HT1080 (cell line): ENCODE results near the gene LDLRAP1. TPM values are rescaled to one million over a fixed set of nuclear protein-coding genes. Genes with fewer than 3 reads are reported as not detected.
A peak's percentile ranks its signal among the peaks of the same experiment; 100 is the strongest.

Source experiments
- DNase-seq: peaks from one replicate; pipeline ENCODE4 v3.0.0-alpha.2; 2015; ENCODE audit warnings: low read depth
- total RNA-seq: library from RNA; depleted of rRNA; stranded (reverse); fragments of >200 nt; shearing (Covaris generic); gene quantifications from 2 replicates; pipeline ENCODE4 v1.2.3, GENCODE V29; 2014

The LDLRAP1 gene
- total RNA-seq, 1 experiment from 2014 or later = 13.8 TPM

DNA sequence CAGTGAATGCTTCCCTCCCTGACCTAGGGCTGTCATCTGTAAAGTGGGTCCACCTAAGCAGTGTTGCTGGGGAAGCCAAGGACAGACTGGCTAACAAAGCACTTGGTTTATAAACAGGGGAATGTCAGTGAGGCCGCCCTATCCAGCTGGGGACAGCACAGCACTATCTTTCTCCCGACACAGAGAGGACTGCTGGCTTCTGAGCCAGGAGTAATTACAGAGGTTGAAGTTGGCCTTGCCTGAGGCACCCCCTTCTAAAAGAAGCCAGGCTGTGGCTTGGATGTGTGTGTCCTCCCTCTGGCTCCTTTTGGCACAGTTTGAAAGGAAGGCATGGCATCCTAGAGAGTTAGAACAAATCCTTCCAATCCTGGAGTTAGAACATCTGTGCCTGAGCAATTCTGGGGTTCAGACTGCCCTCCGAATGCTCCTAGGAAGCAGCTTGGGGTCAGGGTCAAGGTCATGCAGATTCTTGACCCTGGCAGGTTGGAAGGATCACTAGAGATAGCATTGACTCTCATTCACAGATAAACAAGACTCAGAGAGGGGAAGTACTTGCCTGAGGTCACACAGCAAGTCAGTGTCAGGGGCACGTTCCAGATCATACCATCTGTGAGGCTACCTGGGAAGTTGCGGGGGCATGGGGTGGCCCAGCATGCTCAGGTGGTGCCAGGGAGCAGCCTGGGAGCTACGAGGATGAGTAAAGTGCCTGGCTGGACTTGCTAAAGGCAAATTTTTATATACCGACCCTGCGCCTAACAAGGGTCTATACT lies 1.3 kb upstream of the LDLRAP1 start:
- no peak for DNase-seq

DNA sequence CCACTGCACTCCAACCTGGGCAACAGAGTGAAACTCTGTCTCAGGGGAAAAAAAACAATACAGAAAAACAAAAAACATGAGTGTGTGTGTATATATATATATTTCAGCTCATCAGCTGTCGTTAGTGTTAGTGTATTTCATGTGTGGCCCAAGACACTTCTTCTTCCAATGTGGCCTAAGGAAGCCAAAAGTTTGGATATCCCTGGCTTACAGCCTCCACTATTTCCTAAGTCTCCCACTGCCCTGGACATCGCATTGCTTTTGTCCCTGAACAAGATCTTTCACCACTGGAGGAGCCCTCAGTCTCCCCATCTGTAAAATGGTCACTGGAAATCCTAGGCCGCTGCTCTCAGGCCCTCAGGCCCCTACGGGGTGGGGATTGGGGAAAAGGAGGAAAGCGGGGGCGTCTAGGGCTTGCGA lies 391 bp upstream of the LDLRAP1 start:
- DNase-seq = no peak

DNA sequence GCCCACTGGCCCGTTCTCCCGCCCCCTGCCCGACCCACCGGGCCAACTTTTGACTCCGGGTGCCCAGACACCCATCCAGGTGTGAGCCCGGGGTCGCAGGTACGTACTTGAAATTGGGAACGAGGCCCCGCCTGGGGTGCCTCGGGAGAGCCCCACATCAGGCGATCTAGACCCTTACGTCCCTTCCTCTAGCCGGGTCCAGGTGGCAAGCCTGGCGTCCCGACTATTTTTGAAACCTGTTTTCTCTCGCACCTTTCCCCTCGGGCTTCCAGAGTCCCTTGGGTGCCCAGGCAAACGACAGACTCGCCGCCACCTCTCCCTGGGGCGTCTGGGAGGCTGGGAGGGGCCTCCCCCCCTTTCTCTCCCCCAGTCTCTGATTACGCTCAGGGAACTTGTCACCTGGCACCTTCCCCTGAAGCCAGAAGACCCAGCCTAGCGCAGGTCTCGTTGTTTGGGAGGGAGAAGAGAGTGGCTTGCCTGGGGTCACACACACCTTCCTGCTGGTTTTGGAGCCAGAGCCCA lies 898 bp downstream of the LDLRAP1 start:
- no peak for DNase-seq

DNA sequence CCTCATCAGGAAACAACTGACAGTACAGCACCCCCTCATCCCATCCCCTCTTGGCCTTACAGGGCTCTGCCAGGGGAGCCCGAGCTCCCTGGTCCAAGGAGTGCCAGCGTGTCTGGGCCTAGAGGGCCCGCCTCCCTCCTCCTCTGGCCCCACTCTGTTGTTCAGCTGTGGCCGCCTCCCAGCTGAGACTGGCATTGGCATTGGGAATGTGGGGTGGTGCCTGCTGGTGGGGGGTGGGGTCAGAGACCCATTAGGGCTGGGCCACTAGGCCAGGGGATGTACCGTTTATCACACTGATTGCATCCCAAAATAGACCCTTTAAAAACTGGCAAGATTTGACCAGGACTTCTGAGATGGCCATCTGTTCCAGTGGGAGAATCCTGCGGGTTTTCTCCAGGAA lies 1.4 kb downstream of the LDLRAP1 start:
- DNase-seq = no peak

DNA sequence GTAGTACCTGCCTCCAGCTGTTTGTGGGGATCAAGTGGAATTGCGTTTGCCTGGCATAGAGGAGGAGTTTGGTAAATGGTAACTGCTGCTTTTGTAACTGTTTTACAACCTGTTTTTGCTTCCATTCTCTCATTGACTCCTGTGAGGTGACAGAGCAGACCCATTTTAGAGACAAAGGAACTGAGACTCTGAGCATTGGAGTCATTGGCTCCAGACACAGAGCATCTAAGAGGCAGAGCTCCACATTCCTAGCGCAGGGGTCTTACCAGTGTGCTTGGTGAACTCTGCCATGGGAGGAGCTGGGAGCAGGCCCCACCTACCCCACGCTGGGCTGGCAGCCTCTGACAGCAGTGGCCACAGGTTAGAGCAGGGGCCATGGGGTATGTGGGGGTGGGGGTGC lies 2.4 kb downstream of the LDLRAP1 start:
- DNase-seq = no peak

DNA sequence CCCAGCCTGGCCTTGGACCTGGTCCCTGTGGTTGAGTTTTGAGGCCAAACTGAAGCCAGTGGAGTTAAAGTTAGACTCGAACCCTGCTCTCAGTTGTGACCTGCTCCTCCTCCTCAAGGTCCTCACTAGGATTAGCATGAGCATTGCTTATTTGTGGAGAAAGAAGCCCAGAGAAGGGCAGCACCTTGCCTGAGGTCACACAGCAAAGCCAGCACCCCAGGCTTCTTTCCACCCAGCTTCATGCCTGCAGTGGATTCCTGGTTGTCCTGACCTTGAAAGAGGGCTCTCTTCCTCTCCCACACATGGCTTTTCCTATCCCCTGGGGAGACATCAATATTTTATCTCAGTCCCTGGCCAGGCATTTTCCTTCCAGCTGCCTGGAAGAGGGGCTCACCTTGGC lies 2.8 kb downstream of the LDLRAP1 start:
- no peak for DNase-seq

DNA sequence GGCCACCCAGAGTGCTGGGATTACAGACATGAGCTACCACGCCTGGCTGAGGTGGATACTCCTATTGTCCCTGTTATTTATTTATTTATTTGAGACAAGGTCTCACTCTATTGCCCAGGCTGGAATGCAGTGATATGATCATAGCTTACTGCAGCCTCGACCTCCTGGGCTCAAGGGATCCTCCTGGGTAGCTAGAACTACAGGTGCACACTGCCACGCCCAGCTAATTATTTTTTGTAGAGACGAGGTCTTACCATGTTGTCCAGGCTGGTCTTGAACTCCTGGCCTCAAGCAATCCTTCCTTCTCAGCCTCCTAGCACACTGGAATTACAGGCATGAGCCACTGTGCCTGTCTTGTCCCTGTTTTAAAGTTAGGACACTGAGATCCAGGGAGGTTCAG lies 5.2 kb downstream of the LDLRAP1 start:
- no peak for DNase-seq

DNA sequence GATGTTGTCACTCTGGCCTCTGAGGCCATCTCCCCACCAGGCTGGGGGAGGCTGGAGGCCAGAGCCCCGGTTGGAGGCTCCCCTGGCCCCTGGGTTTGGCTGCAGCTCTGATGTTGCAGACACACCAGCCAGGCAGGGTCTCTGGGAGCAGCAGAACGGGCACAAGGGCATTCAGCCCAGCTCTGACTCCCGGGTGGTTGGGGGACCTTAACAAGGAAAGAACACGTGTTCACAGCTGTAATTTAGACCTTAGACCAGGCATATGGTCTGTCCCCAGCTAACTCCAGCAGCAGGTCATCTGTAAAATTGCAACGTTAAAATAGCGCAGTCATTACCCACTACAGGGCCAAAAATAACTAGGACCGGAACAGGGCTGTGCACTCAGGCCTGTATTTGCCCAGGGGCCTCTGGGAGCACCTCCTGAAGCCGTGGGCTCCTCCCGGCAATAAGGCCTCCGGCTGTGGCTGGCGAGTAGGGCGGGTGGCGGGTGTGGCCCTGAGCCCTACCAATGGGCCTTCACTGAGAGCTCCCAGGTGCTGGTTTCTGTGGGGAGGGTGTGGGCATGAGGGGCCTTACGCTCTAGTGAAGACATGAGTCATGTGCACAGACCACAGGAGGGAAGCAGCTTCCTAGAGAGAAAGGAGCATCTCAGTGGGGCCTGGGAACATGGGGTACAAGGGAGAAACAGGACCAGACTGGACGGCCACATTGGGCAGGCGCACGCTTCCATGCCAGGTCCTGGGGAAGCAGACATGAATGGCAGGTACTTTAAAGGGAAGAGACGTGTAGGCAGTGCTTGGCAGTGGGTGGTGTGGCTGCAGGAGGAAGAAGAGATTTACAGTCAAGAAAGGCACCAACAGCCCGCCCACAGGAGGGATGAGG lies 6.1 kb downstream of the LDLRAP1 start:
- DNase-seq = peak; percentile 95

DNA sequence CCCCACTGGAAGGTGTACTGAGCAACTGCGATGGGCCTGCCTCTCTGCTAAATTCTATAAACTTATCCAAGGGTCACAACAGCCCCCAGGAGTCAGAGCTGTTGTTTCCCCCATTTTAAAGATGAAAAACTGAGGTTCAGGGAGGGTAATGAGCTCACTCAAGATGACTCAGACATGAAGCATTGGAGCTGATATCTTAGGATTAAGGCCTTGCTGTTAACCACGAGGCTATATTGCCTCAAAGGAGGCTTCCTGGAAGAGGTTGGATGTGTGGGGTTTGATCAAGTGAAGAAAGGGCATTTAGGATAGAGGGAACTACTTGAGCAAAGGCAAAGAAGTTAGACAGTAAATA lies 6.7 kb downstream of the LDLRAP1 start:
- DNase-seq = peak; percentile 76

DNA sequence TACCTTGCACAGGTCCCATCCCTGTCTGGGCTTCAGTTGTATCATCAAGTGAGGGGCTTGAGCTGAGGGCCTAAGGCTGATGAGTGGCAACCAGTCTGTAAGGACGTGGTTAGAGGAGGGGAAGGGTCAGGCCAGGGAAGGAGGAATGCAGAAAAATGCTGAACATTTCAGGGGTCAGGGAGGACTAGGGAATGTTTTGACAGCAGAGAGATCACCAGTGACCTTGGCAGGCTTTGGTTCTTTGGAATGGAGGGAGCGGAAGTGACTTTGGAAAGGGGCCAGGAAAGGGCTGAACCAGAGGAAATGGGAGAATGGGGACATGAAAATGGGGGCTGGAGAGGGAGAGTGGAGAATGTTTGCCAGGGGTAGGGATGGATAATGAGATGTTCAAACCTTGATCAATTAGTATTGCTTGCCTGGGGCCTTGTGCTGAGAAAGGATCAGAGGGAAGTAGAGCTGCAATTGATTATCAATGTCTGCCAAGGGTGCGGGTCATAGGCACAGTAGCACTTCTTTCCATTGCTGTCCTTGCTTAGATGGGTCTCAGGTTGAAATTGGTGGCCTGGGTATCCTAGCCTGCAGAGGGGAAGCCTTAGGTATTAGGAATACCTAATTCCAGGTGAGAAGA lies 7.4 kb downstream of the LDLRAP1 start:
- peak; percentile 31 for DNase-seq

DNA sequence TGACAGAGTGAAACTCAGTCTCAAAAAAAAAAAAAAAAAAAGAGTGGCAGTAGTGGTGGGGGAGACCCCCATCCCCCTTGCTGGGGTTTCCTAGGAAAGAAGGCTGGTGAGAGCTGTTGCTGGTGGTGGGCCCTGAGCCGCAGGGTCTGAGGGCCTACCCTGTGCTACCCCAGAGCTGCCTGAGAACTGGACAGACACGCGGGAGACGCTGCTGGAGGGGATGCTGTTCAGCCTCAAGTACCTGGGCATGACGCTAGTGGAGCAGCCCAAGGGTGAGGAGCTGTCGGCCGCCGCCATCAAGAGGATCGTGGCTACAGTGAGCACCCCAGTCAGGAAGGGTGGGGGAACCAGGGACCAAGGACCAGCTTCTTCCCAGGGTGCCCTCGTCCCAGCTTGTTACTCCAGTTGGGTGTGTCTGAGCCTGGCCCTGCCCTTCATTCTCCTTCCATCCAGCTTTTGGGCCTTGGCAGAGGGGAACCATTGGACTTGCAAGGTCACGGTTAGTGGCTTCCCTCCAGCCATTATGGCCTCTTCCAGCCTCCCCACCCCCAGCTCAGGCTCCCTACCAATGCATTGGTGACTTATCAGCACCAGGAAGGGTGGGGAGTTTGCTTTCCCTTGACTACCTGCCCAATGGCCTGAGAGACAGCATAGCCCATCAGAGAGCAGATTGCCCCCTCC lies 10.5 kb downstream of the LDLRAP1 start:
- DNase-seq = no peak

DNA sequence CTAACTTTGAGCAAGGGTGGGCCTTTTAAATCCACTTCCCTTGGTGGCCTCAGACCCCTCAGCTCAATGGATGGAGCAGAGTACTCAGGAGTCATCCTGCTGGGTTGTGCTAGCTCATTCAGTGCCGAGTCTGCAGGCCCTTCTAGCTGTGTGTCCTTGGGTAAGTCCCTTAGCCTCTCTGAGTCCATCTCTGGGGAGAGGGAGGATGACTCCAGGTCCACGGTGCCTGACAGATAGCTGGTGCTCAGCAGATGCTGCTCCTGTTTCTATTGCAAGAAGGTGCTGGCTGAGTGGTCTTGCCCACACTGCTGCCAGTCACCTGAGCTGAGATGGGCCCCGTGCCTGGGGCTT lies 11.0 kb downstream of the LDLRAP1 start:
- DNase-seq = no peak

DNA sequence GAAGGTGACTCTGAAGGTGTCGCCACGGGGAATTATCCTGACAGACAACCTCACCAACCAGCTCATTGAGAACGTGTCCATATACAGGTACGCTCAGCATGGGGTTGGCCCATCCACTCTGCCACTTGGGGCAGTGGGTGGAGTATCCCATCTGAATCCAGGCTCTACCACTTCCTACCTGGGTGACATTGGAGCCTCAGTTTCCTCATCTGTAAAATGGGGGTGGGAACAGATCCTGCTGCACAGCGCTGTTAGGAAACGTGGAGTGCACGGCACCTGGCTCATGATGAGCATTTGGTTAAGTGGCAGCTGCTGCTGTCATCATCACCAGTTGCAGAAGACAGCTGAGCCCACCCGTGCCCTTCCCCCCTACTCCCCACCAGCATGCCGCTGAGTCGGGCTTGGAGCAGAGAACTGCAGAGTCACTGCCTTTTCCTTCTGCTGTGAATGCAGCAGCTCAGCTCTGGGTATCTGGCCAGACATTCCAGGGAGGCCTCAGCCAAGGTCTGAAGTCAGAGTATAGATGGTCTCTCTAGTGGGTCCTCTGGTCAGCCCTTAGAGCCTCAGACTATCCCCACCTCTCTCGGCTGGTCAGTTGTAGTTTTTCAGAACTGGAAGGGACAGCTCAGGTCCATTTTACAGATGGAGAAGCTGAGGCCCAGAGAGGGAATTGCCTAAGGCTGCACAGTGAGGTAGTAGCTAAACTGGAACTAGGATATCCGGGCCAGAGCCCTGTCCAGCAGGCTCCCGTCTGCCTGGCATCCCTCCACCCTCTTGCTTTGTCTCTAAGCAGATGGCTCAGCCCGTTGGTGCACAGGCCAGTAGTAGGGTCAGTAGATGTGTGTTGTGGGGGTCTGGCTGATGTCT lies 11.7 kb downstream of the LDLRAP1 start:
- DNase-seq = no peak

DNA sequence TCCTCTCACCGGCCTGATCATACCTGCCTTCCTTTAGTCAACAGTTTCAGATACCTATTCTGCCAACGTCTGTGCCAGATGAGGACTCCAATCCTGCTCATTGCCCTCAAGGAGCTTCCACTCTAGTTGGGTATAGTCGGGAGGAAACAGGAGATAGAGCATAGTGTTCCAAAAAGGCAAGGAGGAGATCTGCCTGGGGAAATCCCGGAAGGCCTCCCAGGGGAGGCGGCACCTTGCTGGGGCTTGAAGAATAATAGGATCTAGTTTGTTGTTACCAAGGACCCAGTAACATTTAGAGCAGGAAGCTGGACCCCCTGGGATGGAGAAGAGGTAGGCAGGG lies 12.3 kb downstream of the LDLRAP1 start:
- no peak for DNase-seq

DNA sequence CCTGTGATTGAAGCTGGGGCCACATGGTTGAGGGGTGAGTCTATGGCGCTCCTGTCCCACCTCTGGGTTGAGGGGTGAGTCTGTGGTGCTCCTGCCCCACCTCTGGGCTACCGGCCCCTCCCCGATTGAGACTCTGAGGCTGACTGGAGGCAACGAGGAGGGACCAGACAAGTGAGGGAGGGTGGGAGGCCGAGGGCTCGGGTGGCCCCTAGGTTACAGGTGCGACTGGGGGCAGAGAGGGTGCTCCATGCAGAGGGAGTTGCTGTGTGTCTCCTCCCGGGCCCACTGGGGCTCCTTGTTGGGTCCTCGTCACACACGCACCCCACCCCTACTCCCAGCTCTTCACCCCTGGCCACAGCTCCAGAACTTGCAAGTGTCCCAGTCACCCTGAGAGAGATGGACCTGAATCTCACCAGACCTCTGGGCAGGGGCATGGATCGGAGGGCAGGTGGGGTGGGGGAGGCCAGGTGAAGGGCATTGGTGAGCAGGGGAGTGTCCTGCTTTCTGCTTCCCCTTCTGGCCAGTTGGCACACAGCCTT lies 12.8 kb downstream of the LDLRAP1 start:
- no peak for DNase-seq

DNA sequence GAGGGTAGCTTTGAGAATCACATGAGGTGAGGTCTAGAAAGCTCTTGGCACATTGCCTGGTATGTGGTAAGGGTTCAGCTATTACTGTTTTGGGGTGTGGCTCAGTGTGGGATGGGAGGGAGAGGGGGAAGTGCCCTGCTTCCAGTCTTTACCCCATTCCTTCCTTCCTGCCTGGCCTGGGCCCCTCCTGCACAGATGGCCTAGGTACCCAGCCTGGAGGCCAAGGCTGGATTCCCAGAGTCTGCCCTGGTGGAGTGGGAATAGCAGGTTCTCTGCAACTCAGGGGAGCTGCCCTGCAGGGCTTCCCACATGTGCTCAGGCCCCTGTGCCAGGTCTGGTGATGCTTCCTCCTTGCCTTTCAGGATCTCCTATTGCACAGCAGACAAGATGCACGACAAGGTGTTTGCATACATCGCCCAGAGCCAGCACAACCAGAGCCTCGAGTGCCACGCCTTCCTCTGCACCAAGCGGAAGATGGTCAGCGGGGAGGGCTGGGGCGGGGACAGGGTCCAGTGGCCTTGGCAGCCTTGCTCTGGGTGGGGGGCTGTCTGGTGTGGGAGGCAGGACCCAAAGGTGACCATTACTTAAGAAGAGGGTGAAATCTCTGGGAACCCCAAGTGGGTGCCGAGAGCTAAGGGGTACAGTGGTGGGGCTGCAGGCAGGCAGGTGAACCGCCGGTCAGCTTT lies 13.5 kb downstream of the LDLRAP1 start:
- peak; percentile 56 for DNase-seq

DNA sequence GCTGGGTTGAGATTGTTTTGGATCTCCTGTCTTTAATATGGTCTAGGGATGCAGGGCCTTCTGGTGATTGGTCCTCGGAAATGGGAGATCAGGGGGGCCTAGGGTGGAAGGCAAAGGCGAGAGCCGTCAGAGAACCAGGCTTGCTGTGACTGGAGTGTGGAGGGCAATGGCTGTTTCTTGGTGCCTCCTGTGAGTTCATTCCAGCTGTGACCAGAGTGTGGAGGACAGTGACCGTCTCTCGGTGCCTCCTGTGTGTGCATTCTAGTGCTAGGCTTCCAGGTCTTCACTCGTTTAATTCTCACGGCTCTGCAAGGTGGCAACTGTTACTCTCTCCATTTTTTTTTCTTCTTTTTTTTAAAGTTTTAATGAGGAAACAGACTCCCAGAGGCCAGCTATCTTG lies 14.1 kb downstream of the LDLRAP1 start:
- DNase-seq = no peak

DNA sequence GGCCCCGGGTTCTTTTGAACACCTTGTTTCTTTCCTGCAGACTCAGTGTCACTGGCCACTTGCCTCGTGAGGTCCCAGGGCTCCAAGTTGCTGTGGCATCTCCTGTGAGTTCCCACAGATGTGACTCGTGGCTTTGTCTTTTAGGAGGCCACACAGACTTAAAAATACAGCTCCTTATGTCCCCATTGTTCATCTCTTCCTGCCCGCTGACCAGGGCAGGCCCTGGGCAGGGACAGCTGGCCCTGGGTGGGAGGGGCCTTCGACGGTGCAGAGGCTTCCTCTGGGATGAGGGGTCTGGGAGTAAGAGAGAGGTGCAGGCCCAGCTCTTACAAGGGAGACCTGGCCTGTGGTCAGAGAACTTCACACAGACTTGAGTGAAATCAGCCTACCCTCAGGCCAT lies 15.6 kb downstream of the LDLRAP1 start:
- DNase-seq = no peak

DNA sequence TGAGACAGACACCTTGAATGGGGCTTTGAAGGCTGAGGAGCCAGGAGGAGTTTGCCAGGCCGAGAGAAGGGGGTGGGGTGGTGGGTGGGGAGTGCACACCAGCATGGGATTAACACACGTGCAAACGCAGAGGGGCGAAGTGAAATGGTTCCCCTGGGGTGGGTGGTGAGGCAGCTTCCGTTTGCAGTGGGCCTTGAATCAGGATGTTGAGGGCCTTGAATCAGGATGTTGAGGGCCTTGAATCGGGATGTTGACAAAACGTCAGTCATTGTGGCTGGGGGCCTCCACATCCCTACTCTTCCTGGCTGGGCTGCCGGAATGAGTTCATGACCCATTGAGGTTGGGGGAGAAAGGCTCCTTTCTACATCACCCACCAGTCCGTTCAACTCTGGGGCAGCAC lies 16.6 kb downstream of the LDLRAP1 start:
- DNase-seq = no peak

DNA sequence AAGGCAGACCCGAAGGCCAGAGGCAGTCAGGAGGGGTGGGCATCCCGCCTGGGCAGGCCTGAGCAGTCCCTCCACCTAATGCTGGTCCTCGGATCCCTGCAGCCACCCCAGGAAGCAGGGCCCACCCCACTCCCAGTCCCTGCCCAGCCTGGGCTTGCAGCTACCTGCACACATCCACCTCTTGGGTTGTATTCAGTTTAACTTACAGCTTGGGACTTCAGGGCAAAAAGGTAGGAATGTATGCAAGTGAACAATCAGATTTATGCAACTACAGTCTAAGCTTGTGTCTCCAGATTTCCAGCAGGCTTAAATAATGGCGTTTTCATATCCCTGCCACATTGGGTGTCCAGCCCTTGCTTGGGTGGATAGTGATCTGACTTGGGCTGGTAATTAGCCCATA lies 17.4 kb downstream of the LDLRAP1 start:
- no peak for DNase-seq
